ENCODE measurements around the gene UBA7.
"Not testable (repeated sequence)": the region's sequence is repeated elsewhere in the genome, so short reads cannot be mapped to it uniquely, and the experiment has no call there.

Gene UBA7

GRCh38 chr3:49781415-49782199, 32.1 kb downstream of the UBA7 start:
- DNase-seq (ENCODE audit: low spot score), result no peak

DNA sequence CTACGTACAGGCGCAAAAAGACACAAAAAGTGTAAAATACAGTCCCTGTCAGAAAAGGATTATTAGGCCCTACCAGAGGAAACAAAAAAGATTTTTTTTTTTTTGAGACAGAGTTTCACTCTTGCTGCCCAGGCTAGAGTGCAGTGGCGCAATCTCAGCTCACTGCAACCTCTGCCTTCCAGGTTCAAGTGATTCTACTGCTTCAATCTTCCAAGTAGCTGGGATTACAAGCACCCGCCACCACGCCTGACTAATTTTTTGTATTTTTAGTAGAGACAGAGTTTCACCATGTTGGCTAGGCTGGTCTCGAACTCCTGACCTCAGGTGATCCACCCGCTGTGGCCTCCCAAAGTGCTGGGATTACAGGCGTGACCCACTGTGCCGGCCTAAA, 32.8 kb downstream of the UBA7 start:
- not testable (repeated sequence) for DNase-seq (ENCODE audit: low spot score)

DNA sequence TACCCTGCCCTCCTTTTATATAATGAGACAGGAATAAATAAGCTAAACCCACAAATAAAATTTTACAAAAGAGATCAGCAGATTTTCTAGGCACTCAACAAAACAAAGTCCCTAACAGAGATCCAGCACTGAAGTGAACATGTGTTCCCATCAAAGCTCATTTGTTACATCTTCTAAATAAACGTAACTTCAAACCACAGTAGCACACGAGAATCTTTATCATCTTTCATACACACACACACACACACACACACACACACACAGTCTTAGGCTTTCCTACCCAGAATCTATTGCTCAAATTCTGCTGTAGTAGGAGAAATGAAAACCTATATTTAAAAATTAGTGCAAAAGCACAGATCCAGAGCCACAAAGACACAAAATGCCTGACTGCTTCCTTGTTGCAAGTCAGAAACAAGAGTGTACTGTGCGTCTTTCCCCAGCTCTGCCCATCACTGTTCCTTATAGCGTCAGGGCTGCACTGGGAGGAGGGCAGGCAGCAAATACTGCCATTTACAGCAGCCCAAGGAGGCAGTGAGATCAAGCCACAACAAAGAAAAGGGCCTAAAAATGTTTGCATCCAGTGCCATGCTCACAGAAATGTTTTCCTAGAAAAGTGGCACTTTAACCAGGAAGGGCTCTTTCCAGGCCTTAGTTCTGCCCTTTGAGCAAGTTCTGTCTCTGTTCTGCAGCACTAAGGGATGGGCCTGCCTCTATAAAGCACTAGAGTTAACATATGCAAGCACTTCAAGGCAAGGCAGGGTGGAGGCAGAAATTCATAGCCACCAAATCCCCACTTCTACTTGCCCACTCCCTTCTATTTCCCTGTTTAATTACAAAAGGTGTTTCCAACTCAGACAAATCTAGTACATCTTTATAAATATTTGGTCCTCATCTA, 33.4 kb downstream of the UBA7 start:
- no peak for DNase-seq (ENCODE audit: low spot score)

DNA sequence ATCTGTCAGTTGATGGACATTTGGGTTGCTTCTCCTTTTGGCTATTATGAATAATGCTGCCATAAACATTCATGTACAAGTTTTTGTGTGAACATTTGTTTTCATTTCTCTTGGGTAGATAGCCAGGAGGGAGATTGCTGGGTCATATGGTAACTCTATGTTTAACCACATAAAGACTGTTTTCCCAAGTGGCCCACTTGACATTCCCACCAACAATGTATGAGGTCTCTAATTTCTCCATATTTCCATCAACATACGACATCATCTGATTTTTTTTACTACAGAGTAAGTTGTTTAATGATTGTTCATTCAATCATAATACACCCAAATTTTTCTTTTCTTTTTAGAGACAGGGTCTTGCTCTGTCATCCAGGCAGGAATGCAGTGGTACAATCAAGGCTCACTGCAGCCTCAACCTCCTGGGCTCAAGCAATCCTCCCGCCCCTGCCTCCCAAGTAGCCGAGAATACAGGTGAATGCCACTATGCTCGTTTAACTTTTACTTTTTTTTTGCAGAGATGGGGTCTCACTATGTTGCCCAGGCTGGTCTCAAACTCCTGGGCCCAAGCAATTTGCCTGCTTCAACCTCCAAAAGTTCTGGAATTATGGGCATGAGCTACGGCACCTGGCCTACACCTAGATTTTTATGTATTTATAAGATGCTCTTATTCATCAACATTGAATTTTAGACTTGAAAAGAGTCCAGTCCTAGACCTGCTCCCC, 34.2 kb downstream of the UBA7 start:
- no peak for DNase-seq (ENCODE audit: low spot score)

DNA sequence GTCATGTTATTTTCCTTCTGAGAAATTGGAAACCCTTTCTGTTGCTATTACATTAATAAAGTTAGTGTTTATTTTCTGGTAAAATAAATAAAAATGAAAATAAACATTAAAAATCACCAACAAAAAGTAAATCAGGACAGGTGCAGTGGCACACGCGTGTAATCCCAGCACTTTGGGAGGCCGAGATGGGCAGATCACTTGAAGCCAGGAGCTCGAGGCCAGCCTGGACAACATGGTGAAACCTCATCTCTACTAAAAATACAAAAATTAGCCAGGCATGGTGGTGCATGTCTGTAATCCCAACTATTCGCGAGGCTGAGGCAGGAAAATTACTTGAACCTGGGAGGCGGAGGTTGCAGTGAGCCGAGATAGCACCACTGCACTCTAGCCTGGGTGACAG, 37.7 kb downstream of the UBA7 start:
- DNase-seq (ENCODE audit: low spot score), result not testable (repeated sequence)

GRCh38 chr3:49775538-49775937, 38.2 kb downstream of the UBA7 start:
- no peak for DNase-seq (ENCODE audit: low spot score)

DNA sequence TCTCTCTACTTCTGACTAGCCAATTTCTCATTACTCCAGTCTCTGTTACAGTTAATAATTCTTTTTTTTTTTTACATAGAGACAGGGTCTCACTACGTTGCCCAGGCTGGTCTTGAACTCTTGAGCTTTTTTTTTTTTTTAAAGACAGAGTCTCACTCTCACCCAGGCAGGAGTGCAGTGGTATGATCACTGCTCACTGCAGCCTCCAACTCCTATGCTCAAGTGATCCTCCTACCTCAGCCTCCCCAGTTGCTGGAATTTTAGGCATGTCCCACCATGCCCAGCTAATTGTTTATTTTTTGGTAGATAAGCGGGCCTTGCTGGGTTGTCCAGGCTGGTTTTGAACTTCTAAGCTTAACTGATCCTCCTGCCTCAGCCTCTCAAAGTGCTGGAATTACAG, 41.0 kb downstream of the UBA7 start:
- DNase-seq (ENCODE audit: low spot score), result no peak

GRCh38 chr3:49771340-49771938, 42.3 kb downstream of the UBA7 start:
- no peak for DNase-seq (ENCODE audit: low spot score)

GRCh38 chr3:49769926-49770325, 43.8 kb downstream of the UBA7 start:
- no peak for DNase-seq (ENCODE audit: low spot score)

DNA sequence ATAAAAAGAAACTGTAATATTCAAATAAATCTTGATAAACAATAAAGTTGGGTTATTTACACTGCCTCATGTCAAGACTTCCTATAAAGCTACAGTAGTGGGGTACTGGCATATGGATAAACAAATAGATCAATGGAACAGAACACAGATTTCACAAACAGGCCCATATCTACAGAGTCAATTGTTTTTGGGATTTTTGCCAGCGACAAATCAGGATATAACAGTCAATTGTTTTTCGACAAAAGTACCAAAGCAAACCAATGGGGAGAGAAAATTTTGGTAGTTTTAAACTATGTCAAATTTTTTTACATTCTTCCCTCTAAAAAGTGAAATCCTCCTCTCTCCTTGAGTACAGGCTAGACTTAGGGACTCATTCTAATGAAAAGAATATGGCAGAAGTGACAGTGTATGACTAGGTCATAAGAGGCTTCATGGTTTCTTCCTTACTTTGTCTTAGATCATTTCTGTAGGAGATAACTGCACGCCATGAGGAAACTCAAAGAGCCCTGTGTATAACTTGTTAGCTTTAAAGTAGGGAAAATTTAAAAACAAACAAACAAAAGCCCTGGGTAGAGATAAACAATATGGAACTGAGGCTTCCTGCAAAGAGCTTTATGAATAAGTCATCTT, 44.4 kb downstream of the UBA7 start:
- no peak for DNase-seq (ENCODE audit: low spot score)

DNA sequence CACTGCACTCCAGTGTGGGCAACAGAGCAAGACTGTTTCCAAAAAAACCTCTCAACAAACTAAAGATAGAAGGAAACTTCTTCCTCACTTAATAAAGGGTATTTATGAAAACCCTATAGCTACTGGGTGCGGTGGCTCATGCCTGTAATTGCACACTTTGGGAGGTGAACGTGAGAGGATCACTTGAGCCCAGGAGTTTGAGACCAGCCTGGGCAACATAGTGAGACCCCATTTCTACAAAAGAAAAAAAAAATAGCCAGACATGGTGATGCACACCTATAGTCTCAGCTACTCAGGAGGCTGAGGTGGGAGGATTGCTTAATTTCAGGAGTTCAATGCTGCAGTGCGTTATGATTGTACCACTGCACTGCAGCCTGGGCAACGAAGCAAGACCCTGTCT, 49.8 kb downstream of the UBA7 start:
- DNase-seq (ENCODE audit: low spot score), result no peak

DNA sequence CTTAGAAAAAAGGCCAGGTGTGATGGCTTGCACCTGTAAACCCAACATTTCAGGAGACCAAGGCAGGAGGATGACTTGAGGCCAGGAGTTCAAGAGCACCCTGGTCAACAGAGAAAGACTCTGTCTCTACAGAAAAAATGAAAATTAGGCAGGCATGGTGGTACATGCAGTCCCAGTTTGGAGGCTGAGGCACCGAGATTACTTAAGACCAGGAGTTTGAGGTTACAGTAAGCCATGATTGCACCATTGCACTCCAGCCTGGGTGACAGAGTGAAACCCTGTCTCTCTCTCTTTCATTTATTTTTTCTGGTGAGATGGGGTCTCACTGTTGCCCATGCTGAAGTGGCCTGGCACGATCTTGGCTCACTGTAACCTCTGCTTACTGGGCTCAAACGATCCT, 52.1 kb downstream of the UBA7 start:
- DNase-seq (ENCODE audit: low spot score), result no peak

GRCh38 chr3:49759226-49759625, 54.5 kb downstream of the UBA7 start:
- no peak for DNase-seq (ENCODE audit: low spot score)

- no peak for DNase-seq (ENCODE audit: low spot score)
Measured at GRCh38 chr3:49757197-49757596, 56.6 kb downstream of the UBA7 start.

DNA sequence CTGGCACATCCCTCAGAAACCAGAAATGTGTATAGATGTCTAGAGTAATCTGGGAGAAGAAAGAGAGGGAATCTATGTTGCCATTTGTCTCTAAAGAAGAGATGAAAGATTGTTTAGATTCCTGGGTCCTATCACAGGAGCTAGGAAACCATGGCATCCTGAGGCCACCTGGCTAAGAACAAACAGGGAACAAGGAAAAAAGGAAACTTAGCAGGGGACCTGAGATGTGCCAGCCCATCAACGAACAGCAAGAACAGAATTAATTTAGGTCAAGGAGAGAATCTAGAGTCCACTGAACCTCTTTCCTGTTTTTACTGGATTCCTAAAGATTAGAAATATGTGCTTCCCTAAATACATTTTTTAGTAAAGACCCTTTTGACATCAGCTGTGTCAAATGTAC, 57.7 kb downstream of the UBA7 start:
- no peak for DNase-seq (ENCODE audit: low spot score)

Data from germinal center (tissue), 1 donor.